ENCODE results near the gene CA4. TPM values are rescaled to one million over a fixed set of nuclear protein-coding genes. Genes with fewer than 3 reads are reported as not detected.

Gene CA4
- total and polyA plus RNA-seq, 2 experiments from 2014 or later, result 1.2 to 6.1 TPM

DNA sequence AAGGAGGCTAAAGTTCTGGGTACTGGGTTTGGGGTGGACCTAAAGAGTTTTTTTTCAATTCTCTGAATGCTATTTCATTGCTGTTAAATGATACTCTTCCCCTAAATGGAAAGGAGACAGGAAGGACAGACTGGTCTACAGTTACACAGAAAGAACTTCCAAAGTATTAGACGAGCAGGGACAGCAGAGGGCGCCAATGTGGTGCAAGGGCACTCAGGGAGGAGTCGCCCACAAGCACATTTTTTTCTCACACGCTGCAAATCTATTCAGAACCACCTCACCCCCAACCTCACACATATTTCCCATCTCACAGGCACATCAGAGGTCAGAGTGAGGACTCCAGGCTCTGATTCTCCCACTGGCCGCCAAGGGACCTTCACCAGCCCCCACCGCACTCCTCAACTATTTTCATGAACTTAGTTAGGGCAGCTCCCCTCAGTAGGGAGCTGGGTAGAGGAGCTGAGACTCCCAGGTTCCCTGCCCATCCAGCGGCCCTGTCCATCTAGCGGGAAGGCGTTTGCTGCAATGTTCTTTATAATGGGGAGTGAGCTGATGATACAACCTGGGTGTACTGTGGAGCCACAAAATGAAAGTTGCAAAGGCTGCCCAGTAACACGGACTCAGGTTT lies 6.8 kb upstream of the CA4 start:
- Histone ChIP-seq H4K20me1 (ENCODE audit: insufficient read depth, poor library complexity, severe bottlenecking) (no peaks in the 10 kb centered on the region), H3K4me3 (no peak overlapping the region), H3K36me3 (replicated peaks; ENCODE audit: insufficient read depth, low read depth) (no peaks in the 10 kb centered on the region), H3K79me2 (no peaks in the 10 kb centered on the region), H3K4me2 (peak overlapping the region; percentile 71), H3K27ac (no peak overlapping the region), H3K9me2 (replicated peaks; ENCODE audit: insufficient read depth) (no peaks in the 10 kb centered on the region), H3K27me3 (peaks cover 70% of the 10 kb centered on the region), H3K9me3 (ENCODE audit: low read depth) (no peaks in the 10 kb centered on the region), H3K4me1 (ENCODE audit: insufficient read depth) (peaks cover 10% of the 10 kb centered on the region), H2AFZ (no peak overlapping the region)
- DNase-seq (ENCODE audit: low spot score), result peak; percentile 92
- TF ChIP-seq EZH2phosphoT487 (IDR thresholded peaks at IDR 0.05; ENCODE audit: low read depth, severe bottlenecking, unreplicated experiment) (no peak), EZH2 (IDR thresholded peaks at IDR 0.05; ENCODE audit: borderline replicate concordance) (no peak)
- TF ChIP-seq, protein P1, sequence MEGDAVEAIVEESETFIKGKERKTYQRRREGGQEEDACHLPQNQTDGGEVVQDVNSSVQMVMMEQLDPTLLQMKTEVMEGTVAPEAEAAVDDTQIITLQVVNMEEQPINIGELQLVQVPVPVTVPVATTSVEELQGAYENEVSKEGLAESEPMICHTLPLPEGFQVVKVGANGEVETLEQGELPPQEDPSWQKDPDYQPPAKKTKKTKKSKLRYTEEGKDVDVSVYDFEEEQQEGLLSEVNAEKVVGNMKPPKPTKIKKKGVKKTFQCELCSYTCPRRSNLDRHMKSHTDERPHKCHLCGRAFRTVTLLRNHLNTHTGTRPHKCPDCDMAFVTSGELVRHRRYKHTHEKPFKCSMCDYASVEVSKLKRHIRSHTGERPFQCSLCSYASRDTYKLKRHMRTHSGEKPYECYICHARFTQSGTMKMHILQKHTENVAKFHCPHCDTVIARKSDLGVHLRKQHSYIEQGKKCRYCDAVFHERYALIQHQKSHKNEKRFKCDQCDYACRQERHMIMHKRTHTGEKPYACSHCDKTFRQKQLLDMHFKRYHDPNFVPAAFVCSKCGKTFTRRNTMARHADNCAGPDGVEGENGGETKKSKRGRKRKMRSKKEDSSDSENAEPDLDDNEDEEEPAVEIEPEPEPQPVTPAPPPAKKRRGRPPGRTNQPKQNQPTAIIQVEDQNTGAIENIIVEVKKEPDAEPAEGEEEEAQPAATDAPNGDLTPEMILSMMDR (IDR thresholded peaks at IDR 0.05; ENCODE audit: poor library complexity), result peak; percentile 78
- WGBS (ENCODE audit: low lambda C conversion rate, missing lambda C conversion rate), result 10% methylated on average over 10 of the region's 10 CpGs

DNA sequence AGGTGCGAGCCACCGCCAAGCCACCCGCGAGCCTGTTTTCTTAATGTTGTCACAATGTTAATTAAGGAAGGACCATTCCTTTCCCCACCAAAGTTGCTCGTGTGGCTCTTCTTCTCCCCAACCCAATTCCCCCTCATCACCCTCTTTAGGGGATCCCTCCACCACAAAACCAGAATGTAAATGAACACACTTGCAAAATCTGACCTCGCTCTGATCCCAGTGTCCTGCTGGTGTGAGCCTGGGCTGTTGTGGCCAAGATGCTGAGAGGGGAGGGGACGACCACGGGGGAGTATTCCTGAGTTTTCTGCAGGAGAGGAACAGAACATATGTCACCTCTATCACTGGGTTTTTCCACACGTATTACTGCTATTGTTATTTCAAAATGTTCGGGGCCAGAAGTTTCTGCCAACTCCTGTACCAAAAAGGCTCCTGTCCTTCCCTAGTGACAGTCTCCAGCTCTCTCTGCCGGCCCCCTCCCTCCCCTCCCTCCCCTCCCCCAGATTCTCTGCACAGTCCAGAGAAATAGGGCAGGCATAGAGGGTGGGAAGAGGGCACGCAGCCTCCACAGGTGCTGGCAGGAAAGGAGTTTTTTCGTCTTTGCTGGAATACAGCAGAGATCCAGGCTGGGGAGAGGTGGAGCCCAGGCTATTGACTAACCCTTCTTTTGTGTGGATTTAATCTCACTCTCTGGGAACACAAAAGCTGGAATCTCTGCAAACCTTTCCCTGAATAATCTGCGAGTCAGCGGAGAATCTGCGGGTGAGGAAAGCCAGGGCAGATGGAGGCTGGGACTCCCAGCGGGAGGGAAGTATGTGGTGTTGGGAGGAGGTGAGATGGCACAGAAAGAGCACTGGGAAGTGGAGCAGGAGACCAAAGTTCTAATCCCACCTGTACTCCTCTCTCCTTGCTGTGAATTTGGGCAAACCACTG lies 4.5 kb upstream of the CA4 start:
- no peak for DNase-seq (ENCODE audit: low spot score)
- H3K4me2 ChIP-seq, result no peak overlapping the region

DNA sequence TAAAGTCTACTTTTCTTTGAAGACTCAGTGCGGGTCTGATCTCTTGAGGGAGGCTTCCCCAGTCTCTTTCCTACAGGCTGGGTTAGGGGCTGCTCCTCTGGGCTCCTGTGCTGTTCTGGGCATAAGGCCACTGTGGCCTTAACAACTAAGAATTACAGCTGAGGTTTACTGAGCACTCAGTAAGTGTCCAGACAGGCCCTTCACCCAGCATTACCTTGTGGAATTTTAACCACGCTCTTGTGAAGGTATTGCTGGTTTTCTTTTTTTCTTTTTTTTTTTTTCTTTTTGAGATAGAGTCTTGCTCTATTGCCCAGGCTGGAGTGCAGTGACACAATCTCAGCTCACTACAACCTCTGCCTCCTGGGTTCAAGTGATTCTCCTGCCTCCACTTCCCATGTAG lies 3.6 kb upstream of the CA4 start:
- WGBS (ENCODE audit: low lambda C conversion rate, missing lambda C conversion rate), result 68% methylated on average over 2 of the region's 2 CpGs
- Histone ChIP-seq H3K79me2 (no peaks in the 10 kb centered on the region), H3K9me3 (ENCODE audit: low read depth) (no peaks in the 10 kb centered on the region), H4K20me1 (ENCODE audit: insufficient read depth, poor library complexity, severe bottlenecking) (no peaks in the 10 kb centered on the region), H3K27me3 (peaks cover 70% of the 10 kb centered on the region), H3K9me2 (replicated peaks; ENCODE audit: insufficient read depth) (no peaks in the 10 kb centered on the region), H2AFZ (no peak overlapping the region), H3K4me3 (no peak overlapping the region), H3K4me2 (no peak overlapping the region), H3K4me1 (ENCODE audit: insufficient read depth) (peaks cover 10% of the 10 kb centered on the region), H3K27ac (no peak overlapping the region), H3K36me3 (replicated peaks; ENCODE audit: insufficient read depth, low read depth) (no peaks in the 10 kb centered on the region)
- no peak for TF ChIP-seq EZH2phosphoT487 (IDR thresholded peaks at IDR 0.05; ENCODE audit: low read depth, severe bottlenecking, unreplicated experiment)
- TF ChIP-seq EZH2 (IDR thresholded peaks at IDR 0.05; ENCODE audit: borderline replicate concordance), result no peak
- TF ChIP-seq, protein P1 (IDR thresholded peaks at IDR 0.05; ENCODE audit: poor library complexity), result no peak
- DNase-seq (ENCODE audit: low spot score), result no peak

More for the DNA sequence above, 4.5 kb upstream of the CA4 start:
- no peak overlapping the region for H3K4me3 ChIP-seq
- H3K36me3 ChIP-seq (replicated peaks; ENCODE audit: insufficient read depth, low read depth), result no peaks in the 10 kb centered on the region
- H4K20me1 ChIP-seq (ENCODE audit: insufficient read depth, poor library complexity, severe bottlenecking), result no peaks in the 10 kb centered on the region
- H3K27ac ChIP-seq, result no peak overlapping the region
- H3K79me2 ChIP-seq, result no peaks in the 10 kb centered on the region
- no peak overlapping the region for H2AFZ ChIP-seq
- TF ChIP-seq, protein P1 (IDR thresholded peaks at IDR 0.05; ENCODE audit: poor library complexity), result no peak
- TF ChIP-seq EZH2 (IDR thresholded peaks at IDR 0.05; ENCODE audit: borderline replicate concordance) (no peak), EZH2phosphoT487 (IDR thresholded peaks at IDR 0.05; ENCODE audit: low read depth, severe bottlenecking, unreplicated experiment) (no peak)
- peaks cover 5% of the 10 kb centered on the region for H3K4me1 ChIP-seq (ENCODE audit: insufficient read depth)
- H3K27me3 ChIP-seq, result peaks cover 72% of the 10 kb centered on the region
- no peaks in the 10 kb centered on the region for H3K9me2 ChIP-seq (replicated peaks; ENCODE audit: insufficient read depth)
- no peaks in the 10 kb centered on the region for H3K9me3 ChIP-seq (ENCODE audit: low read depth)
- 35% methylated on average over 16 of the region's 17 CpGs for WGBS (ENCODE audit: low lambda C conversion rate, missing lambda C conversion rate)

All from hepatocyte (in vitro differentiated cells).